ENCODE data around the gene VPS8.

Gene VPS8

GRCh38 chr3:184836090-184836822 lies 24.3 kb downstream of the VPS8 start:
- H3K9me3 ChIP-seq (ENCODE audit: control insufficient read depth, insufficient read depth, low read depth, low read length), result no peaks in the 10 kb centered on the region
- peaks cover 0 to 58% of the 10 kb centered on the region in 2 experiments; a peak in 1 of 3 replicates for H3K36me3 ChIP-seq (ENCODE audit: control insufficient read depth in 2 of 2, insufficient read depth in 1 of 2, low read length in 2 of 2)
- TF ChIP-seq ZNF266 (tag by site-specific recombination; IDR thresholded peaks at IDR 0.05; ENCODE audit: low read depth) (no peak), SCRT2 (tag by site-specific recombination; IDR thresholded peaks at IDR 0.05) (peak; percentile 55)
- H3K27ac ChIP-seq (ENCODE audit: extremely low read depth, low read depth, low read length), result no peak overlapping the region
- no peak overlapping the region for H3K4me3 ChIP-seq (ENCODE audit: low read depth, low read length)
- CTCF ChIA-PET, result interaction anchor here (0.6 kb wide), 2 partner anchors 15 to 56 kb away, joined by 3 to 5 read pairs; no protein-coding TSS in a partner anchor
- no peaks in the 10 kb centered on the region for H3K4me1 ChIP-seq (ENCODE audit: control insufficient read depth, insufficient read depth, low read length)
- POLR2A ChIA-PET, result no interaction called here

GRCh38 chr3:184842433-184842832 lies 30.5 kb downstream of the VPS8 start:
- H3K27ac ChIP-seq (ENCODE audit: extremely low read depth, low read depth, low read length), result no peak overlapping the region
- H3K4me3 ChIP-seq (ENCODE audit: low read depth, low read length), result no peak overlapping the region
- H3K4me1 ChIP-seq (ENCODE audit: control insufficient read depth, insufficient read depth, low read length), result no peaks in the 10 kb centered on the region
- no peaks in the 10 kb centered on the region for H3K9me3 ChIP-seq (ENCODE audit: control insufficient read depth, insufficient read depth, low read depth, low read length)
- CTCF ChIA-PET, result interaction anchor here (0.5 kb wide), 1 partner anchor 11 kb away, joined by 6 read pairs; no protein-coding TSS in a partner anchor
- peaks cover 0 to 12% of the 10 kb centered on the region in 2 experiments; a peak in 1 of 3 replicates for H3K36me3 ChIP-seq (ENCODE audit: control insufficient read depth in 2 of 2, insufficient read depth in 1 of 2, low read length in 2 of 2)
- POLR2A ChIA-PET, result no interaction called here
- no peak for TF ChIP-seq SETDB1 (IDR thresholded peaks at IDR 0.05; ENCODE audit: insufficient read length, low read length)
- TF ChIP-seq KLF1 (tag by site-specific recombination; IDR thresholded peaks at IDR 0.05), result no peak
- no peak for TF ChIP-seq ZNF837 (tag by site-specific recombination; IDR thresholded peaks at IDR 0.05)
- TF ChIP-seq ZNF394 (tag by site-specific recombination; IDR thresholded peaks at IDR 0.05; ENCODE audit: borderline replicate concordance), result no peak
- TF ChIP-seq WT1 (tag by site-specific recombination; IDR thresholded peaks at IDR 0.05), result no peak
- no peak for TF ChIP-seq ZNF677 (tag by site-specific recombination; IDR thresholded peaks at IDR 0.05)
- TF ChIP-seq FEZF1 (tag by site-specific recombination; IDR thresholded peaks at IDR 0.05), result no peak
- TF ChIP-seq, protein P1, sequence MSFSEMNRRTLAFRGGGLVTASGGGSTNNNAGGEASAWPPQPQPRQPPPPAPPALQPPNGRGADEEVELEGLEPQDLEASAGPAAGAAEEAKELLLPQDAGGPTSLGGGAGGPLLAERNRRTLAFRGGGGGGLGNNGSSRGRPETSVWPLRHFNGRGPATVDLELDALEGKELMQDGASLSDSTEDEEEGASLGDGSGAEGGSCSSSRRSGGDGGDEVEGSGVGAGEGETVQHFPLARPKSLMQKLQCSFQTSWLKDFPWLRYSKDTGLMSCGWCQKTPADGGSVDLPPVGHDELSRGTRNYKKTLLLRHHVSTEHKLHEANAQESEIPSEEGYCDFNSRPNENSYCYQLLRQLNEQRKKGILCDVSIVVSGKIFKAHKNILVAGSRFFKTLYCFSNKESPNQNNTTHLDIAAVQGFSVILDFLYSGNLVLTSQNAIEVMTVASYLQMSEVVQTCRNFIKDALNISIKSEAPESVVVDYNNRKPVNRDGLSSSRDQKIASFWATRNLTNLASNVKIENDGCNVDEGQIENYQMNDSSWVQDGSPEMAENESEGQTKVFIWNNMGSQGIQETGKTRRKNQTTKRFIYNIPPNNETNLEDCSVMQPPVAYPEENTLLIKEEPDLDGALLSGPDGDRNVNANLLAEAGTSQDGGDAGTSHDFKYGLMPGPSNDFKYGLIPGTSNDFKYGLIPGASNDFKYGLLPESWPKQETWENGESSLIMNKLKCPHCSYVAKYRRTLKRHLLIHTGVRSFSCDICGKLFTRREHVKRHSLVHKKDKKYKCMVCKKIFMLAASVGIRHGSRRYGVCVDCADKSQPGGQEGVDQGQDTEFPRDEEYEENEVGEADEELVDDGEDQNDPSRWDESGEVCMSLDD (tag by site-specific recombination; IDR thresholded peaks at IDR 0.05), result no peak
- no peak for TF ChIP-seq SCRT2 (tag by site-specific recombination; IDR thresholded peaks at IDR 0.05)
- no peak for TF ChIP-seq IKZF3 (tag by site-specific recombination; IDR thresholded peaks at IDR 0.05)
- TF ChIP-seq ZNF184 (tag by site-specific recombination; IDR thresholded peaks at IDR 0.05), result no peak
- no peak for TF ChIP-seq ZNF10 (tag by site-specific recombination; IDR thresholded peaks at IDR 0.05)
- no peak for TF ChIP-seq ZNF341 (tag by site-specific recombination; IDR thresholded peaks at IDR 0.05; ENCODE audit: low read depth)
- TF ChIP-seq, protein P2, sequence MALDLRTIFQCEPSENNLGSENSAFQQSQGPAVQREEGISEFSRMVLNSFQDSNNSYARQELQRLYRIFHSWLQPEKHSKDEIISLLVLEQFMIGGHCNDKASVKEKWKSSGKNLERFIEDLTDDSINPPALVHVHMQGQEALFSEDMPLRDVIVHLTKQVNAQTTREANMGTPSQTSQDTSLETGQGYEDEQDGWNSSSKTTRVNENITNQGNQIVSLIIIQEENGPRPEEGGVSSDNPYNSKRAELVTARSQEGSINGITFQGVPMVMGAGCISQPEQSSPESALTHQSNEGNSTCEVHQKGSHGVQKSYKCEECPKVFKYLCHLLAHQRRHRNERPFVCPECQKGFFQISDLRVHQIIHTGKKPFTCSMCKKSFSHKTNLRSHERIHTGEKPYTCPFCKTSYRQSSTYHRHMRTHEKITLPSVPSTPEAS (tag by site-specific recombination; IDR thresholded peaks at IDR 0.05), result no peak
- no peak for TF ChIP-seq ZNF211 (tag by site-specific recombination; IDR thresholded peaks at IDR 0.05; ENCODE audit: low read depth)
- TF ChIP-seq, protein P3, sequence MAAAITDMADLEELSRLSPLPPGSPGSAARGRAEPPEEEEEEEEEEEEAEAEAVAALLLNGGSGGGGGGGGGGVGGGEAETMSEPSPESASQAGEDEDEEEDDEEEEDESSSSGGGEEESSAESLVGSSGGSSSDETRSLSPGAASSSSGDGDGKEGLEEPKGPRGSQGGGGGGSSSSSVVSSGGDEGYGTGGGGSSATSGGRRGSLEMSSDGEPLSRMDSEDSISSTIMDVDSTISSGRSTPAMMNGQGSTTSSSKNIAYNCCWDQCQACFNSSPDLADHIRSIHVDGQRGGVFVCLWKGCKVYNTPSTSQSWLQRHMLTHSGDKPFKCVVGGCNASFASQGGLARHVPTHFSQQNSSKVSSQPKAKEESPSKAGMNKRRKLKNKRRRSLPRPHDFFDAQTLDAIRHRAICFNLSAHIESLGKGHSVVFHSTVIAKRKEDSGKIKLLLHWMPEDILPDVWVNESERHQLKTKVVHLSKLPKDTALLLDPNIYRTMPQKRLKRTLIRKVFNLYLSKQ (tag by site-specific recombination; IDR thresholded peaks at IDR 0.05; ENCODE audit: borderline replicate concordance), result no peak
- TF ChIP-seq ZNF626 (tag by site-specific recombination; IDR thresholded peaks at IDR 0.05), result no peak

Data from HEK293 (cell line).